HCT116 (cell line): ENCODE results near the gene RBM12.

Experiments
- CTCF ChIP-seq, 3 experiments: fragments of 200-600 bp in 1 of 3; sonication (generic) in 1 of 3; IDR thresholded peaks in 2 of 3; conservative IDR thresholded peaks in 1 of 3; 2 replicates each; pipeline ENCODE4 v1.5.1; 2012 to 2017; ENCODE audit warnings: low read depth in 2 of 3, low read length in 2 of 3, antibody characterized with exemption in 1 of 3, borderline replicate concordance in 1 of 3, control low read depth in 1 of 3, mild to moderate bottlenecking in 1 of 3, mixed read lengths in 1 of 3, mixed run types in 1 of 3, moderate library complexity in 1 of 3; ENCODE audit not compliant: insufficient read depth in 1 of 3
- EZH2 ChIP-seq: fragments of 200-600 bp; sonication (generic); IDR thresholded peaks from 2 replicates; pipeline ENCODE4 v1.6.1; 2017; ENCODE audit warnings: antibody characterized with exemption, mixed run types
- FOSL1 ChIP-seq: IDR thresholded peaks from 2 replicates; pipeline ENCODE4 v1.6.1; 2012; ENCODE audit warnings: low read depth
- JUND ChIP-seq: IDR thresholded peaks from 2 replicates; pipeline ENCODE4 v1.6.1; 2012
- POLR2A ChIP-seq: IDR thresholded peaks from 2 replicates; pipeline ENCODE4 v1.7.0; 2011; ENCODE audit warnings: borderline replicate concordance; ENCODE audit not compliant: insufficient read depth, insufficient read length; ENCODE audit errors: extremely low read depth
- REST ChIP-seq: IDR thresholded peaks from 2 replicates; pipeline ENCODE4 v1.6.1; 2012; ENCODE audit warnings: low read depth
- SIN3A ChIP-seq: IDR thresholded peaks from 2 replicates; pipeline ENCODE4 v1.6.1; 2012; ENCODE audit warnings: low read depth
- SP1 ChIP-seq: IDR thresholded peaks from 2 replicates; pipeline ENCODE4 v1.6.1; 2012; ENCODE audit warnings: low read depth
- SRF ChIP-seq: IDR thresholded peaks from 2 replicates; pipeline ENCODE4 v1.6.1; 2012; ENCODE audit warnings: low read depth
- TCF7L2 ChIP-seq: IDR thresholded peaks from 2 replicates; pipeline ENCODE4 v1.7.0; 2011; ENCODE audit warnings: borderline replicate concordance, inconsistent platforms; ENCODE audit not compliant: insufficient read depth, insufficient read length; ENCODE audit errors: extremely low read depth
- ZFX ChIP-seq: fragments of 450-650 bp; IDR thresholded peaks from 2 replicates; pipeline ENCODE4 v1.6.1; 2017
- ZNF274 ChIP-seq: fragments of 200-500 bp; sonication (Bioruptor generic); IDR thresholded peaks from 2 replicates; pipeline ENCODE4 v1.6.1; 2014; ENCODE audit warnings: mild to moderate bottlenecking, low read depth, low read length, inconsistent platforms
- TF ChIP-seq, protein P1 (sequence below): IDR thresholded peaks from 2 replicates; pipeline ENCODE4 v1.6.1; 2012

DNA sequence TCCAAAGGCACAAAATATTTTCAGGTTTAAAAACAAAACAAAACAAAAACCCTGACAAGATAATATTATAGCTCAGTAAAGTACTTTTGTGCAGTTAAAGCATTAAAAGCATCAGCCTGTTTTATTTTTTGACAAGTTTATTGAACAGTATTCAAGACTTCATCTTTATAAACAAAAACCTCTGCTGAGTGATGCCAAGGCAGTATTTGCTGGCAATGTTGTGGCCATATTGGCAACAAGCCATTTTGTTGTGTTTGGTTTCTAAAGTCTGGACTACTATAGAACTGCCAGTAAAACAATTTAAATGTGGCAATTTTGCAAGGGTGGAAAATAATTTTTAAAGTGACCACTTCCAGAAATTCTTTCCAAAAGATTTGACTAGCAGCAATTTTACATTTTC, 15.9 kb downstream of the RBM12 start:
- TF ChIP-seq, protein P1, sequence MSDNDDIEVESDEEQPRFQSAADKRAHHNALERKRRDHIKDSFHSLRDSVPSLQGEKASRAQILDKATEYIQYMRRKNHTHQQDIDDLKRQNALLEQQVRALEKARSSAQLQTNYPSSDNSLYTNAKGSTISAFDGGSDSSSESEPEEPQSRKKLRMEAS, result no peak
- TF ChIP-seq POLR2A (no peak), CTCF (IDR thresholded peaks at IDR 0.05 in 2 of 3, conservative IDR thresholded peaks at IDR 0.05 in 1 of 3; ENCODE audit: borderline replicate concordance in 1 of 3, insufficient read depth in 1 of 3, low read depth in 2 of 3, low read length in 2 of 3) (no peak), EZH2 (no peak), JUND (no peak), SRF (no peak), SP1 (no peak), TCF7L2 (no peak), ZFX (no peak), FOSL1 (no peak), REST (no peak), SIN3A (no peak), ZNF274 (no peak)
